ENCODE results near the gene RFX5.
"Not testable (repeated sequence)": the region's sequence is repeated elsewhere in the genome, so short reads cannot be mapped to it uniquely, and the experiment has no call there.

The RFX5 gene

GRCh38 chr1:151361883-151362282 is 14.8 kb upstream of the RFX5 start:
- DNase-seq: no peak

GRCh38 chr1:151356696-151357095 is 9.6 kb upstream of the RFX5 start:
- DNase-seq: no peak

- no peak for DNase-seq
Measured at GRCh38 chr1:151352021-151352718, 5.1 kb upstream of the RFX5 start.

- DNase-seq: not testable (repeated sequence)
Measured at GRCh38 chr1:151350323-151350722, 3.3 kb upstream of the RFX5 start.

- no peak for DNase-seq
Measured at GRCh38 chr1:151347523-151348246, 633 bp upstream of the RFX5 start.

- peak; percentile 64 for DNase-seq
Measured at GRCh38 chr1:151346082-151346768, 827 bp downstream of the RFX5 start.

GRCh38 chr1:151344291-151344690 is 2.8 kb downstream of the RFX5 start:
- no peak for DNase-seq

- no peak for DNase-seq
Measured at GRCh38 chr1:151343587-151343986, 3.5 kb downstream of the RFX5 start.

- DNase-seq: no peak
Measured at GRCh38 chr1:151342569-151342968, 4.5 kb downstream of the RFX5 start.

GRCh38 chr1:151342021-151342420 is 5.0 kb downstream of the RFX5 start:
- DNase-seq: no peak

GRCh38 chr1:151340870-151341754 is 5.9 kb downstream of the RFX5 start:
- no peak for DNase-seq

- no peak for DNase-seq
Measured at GRCh38 chr1:151336556-151336955, 10.5 kb downstream of the RFX5 start.

GRCh38 chr1:151334822-151335221 is 12.2 kb downstream of the RFX5 start:
- DNase-seq: no peak

GRCh38 chr1:151327903-151328674 is 19.0 kb downstream of the RFX5 start:
- no peak for DNase-seq

GRCh38 chr1:151327223-151327902 is 19.7 kb downstream of the RFX5 start, which contains the start of gene PI4KB:
Gene PI4KB (minus strand): TSS chr1:151327416. CDS start chr1:151316481, 10,935 bp downstream.
- DNase-seq: peak; percentile 90

GRCh38 chr1:151326619-151327222 is 20.3 kb downstream of the RFX5 start:
- DNase-seq: no peak

- no peak for DNase-seq
Measured at GRCh38 chr1:151325646-151326429, 21.2 kb downstream of the RFX5 start.

- no peak for DNase-seq
Measured at GRCh38 chr1:151325231-151325630, 21.8 kb downstream of the RFX5 start.

- no peak for DNase-seq
Measured at GRCh38 chr1:151324390-151324930, 22.6 kb downstream of the RFX5 start.

- DNase-seq: no peak
Measured at GRCh38 chr1:151318975-151319374, 28.1 kb downstream of the RFX5 start.
